HEK293 (cell line): Measurements from ENCODE around the gene RBCK1.

Experiments
- CTCF ChIA-PET: fragments of 350-600 bp; formaldehyde crosslinking; extraction: SDS; loops from one replicate; lab custom pipeline; 2021; ENCODE audit warnings: antibody characterized with exemption; lab: Yijun Ruan, JAX
- POLR2A ChIA-PET: fragments of 300-600 bp; formaldehyde crosslinking; extraction: SDS; loops from one replicate; lab custom pipeline; 2020; ENCODE audit warnings: antibody characterized with exemption, inconsistent platforms; lab: Yijun Ruan, JAX
- H3K27ac ChIP-seq: fragments of 200-500 bp; sonication (Bioruptor generic); 2 replicates; pipeline ENCODE4 v1.5.1; 2014; ENCODE audit warnings: low read depth, low read length, control low read depth, inconsistent platforms; ENCODE audit errors: extremely low read depth
- H3K36me3 ChIP-seq, 2 experiments: fragments of 200-500 bp in 1 of 2; sonication (Bioruptor generic) in 1 of 2; 1 replicate in 1 of 2; 2 replicates in 1 of 2; pipeline ENCODE4 v1.5.1; 2014 to 2017; ENCODE audit warnings: inconsistent platforms in 2 of 2, low read length in 2 of 2; ENCODE audit not compliant: control insufficient read depth in 2 of 2, insufficient read depth in 1 of 2
- H3K4me1 ChIP-seq: fragments of 200-500 bp; sonication (Bioruptor generic); 2 replicates; pipeline ENCODE4 v1.5.1; 2014; ENCODE audit warnings: mild to moderate bottlenecking, low read length, inconsistent platforms; ENCODE audit not compliant: control insufficient read depth, insufficient read depth
- H3K4me3 ChIP-seq: 2 replicates; pipeline ENCODE4 v1.5.1; 2011; ENCODE audit warnings: low read depth, mild to moderate bottlenecking, control low read depth, low read length, moderate library complexity
- H3K9me3 ChIP-seq: fragments of 200-500 bp; sonication (Bioruptor generic); 2 replicates; pipeline ENCODE4 v1.5.1; 2014; ENCODE audit warnings: low read depth, low read length, inconsistent platforms; ENCODE audit not compliant: control insufficient read depth, insufficient read depth
- GLIS1 ChIP-seq: fragments of 450-650 bp; formaldehyde crosslinking; IDR thresholded peaks from 2 replicates; pipeline ENCODE4 v1.5.1; 2016; ENCODE audit warnings: missing biosample characterization, missing genetic modification characterization
- GLIS2 ChIP-seq: fragments of 450-650 bp; formaldehyde crosslinking; IDR thresholded peaks from 2 replicates; pipeline ENCODE4 v1.5.1; 2016; ENCODE audit warnings: missing biosample characterization, missing genetic modification characterization
- IKZF3 ChIP-seq: fragments of 450-650 bp; IDR thresholded peaks from 2 replicates; pipeline ENCODE4 v1.5.0; 2018; ENCODE audit warnings: missing biosample characterization, mild to moderate bottlenecking, missing genetic modification characterization, moderate library complexity
- KLF1 ChIP-seq: fragments of 450-650 bp; formaldehyde crosslinking; IDR thresholded peaks from 2 replicates; pipeline ENCODE4 v1.5.1; 2016; ENCODE audit warnings: missing biosample characterization, missing genetic modification characterization
- MZF1 ChIP-seq: fragments of 450-650 bp; formaldehyde crosslinking; IDR thresholded peaks from 2 replicates; pipeline ENCODE4 v1.5.1; 2017; ENCODE audit warnings: missing biosample characterization, missing genetic modification characterization, borderline replicate concordance
- SETDB1 ChIP-seq: IDR thresholded peaks from one replicate; pipeline ENCODE4 v1.6.1; 2017; ENCODE audit warnings: mild to moderate bottlenecking, low read length, moderate library complexity, mixed read lengths; ENCODE audit not compliant: insufficient read length
- SP2 ChIP-seq: fragments of 450-650 bp; formaldehyde crosslinking; IDR thresholded peaks from 2 replicates; pipeline ENCODE4 v1.5.1; 2016; ENCODE audit warnings: missing biosample characterization, missing genetic modification characterization
- YY1 ChIP-seq: fragments of 450-650 bp; formaldehyde crosslinking; IDR thresholded peaks from 2 replicates; pipeline ENCODE4 v1.5.1; 2018; ENCODE audit warnings: missing biosample characterization, missing genetic modification characterization
- ZBTB8A ChIP-seq: fragments of 450-650 bp; formaldehyde crosslinking; IDR thresholded peaks from 2 replicates; pipeline ENCODE4 v1.5.1; 2016; ENCODE audit warnings: missing biosample characterization, missing genetic modification characterization
- ZNF140 ChIP-seq: fragments of 450-650 bp; formaldehyde crosslinking; IDR thresholded peaks from 2 replicates; pipeline ENCODE4 v1.5.1; 2016; ENCODE audit warnings: missing biosample characterization, missing genetic modification characterization
- ZNF404 ChIP-seq: fragments of 450-650 bp; formaldehyde crosslinking; IDR thresholded peaks from 2 replicates; pipeline ENCODE4 v1.5.1; 2017; ENCODE audit warnings: missing biosample characterization, missing genetic modification characterization
- ZNF433 ChIP-seq: fragments of 450-650 bp; formaldehyde crosslinking; IDR thresholded peaks from 2 replicates; pipeline ENCODE4 v1.5.1; 2016; ENCODE audit warnings: missing biosample characterization, missing genetic modification characterization, low read depth
- ZNF544 ChIP-seq: fragments of 450-650 bp; formaldehyde crosslinking; IDR thresholded peaks from 2 replicates; pipeline ENCODE4 v1.5.0; 2017; ENCODE audit warnings: missing biosample characterization, missing genetic modification characterization
- ZNF558 ChIP-seq: fragments of 450-650 bp; formaldehyde crosslinking; IDR thresholded peaks from 2 replicates; pipeline ENCODE4 v1.5.1; 2016; ENCODE audit warnings: missing biosample characterization, missing genetic modification characterization
- ZNF791 ChIP-seq: fragments of 450-650 bp; formaldehyde crosslinking; IDR thresholded peaks from 2 replicates; pipeline ENCODE4 v1.5.1; 2016; ENCODE audit warnings: missing biosample characterization, missing genetic modification characterization
- ZNF837 ChIP-seq: fragments of 450-650 bp; formaldehyde crosslinking; IDR thresholded peaks from 2 replicates; pipeline ENCODE4 v1.5.1; 2016; ENCODE audit warnings: missing biosample characterization, missing genetic modification characterization
- TF ChIP-seq, protein P1 (sequence below): fragments of 450-650 bp; formaldehyde crosslinking; IDR thresholded peaks from 2 replicates; pipeline ENCODE4 v1.5.1; 2016; ENCODE audit warnings: missing biosample characterization, missing genetic modification characterization
- TF ChIP-seq, protein P2 (sequence below): fragments of 450-650 bp; formaldehyde crosslinking; IDR thresholded peaks from 2 replicates; pipeline ENCODE4 v1.5.1; 2016; ENCODE audit warnings: missing biosample characterization, missing genetic modification characterization
- TF ChIP-seq, protein P3 (sequence below): fragments of 450-650 bp; formaldehyde crosslinking; IDR thresholded peaks from 2 replicates; pipeline ENCODE4 v1.5.1; 2017; ENCODE audit warnings: missing biosample characterization, missing genetic modification characterization
- TF ChIP-seq, protein P4 (sequence below): IDR thresholded peaks from 2 replicates; pipeline ENCODE4 v1.6.1; 2011; ENCODE audit warnings: mild to moderate bottlenecking, low read depth, low read length, borderline replicate concordance

The RBCK1 gene

DNA sequence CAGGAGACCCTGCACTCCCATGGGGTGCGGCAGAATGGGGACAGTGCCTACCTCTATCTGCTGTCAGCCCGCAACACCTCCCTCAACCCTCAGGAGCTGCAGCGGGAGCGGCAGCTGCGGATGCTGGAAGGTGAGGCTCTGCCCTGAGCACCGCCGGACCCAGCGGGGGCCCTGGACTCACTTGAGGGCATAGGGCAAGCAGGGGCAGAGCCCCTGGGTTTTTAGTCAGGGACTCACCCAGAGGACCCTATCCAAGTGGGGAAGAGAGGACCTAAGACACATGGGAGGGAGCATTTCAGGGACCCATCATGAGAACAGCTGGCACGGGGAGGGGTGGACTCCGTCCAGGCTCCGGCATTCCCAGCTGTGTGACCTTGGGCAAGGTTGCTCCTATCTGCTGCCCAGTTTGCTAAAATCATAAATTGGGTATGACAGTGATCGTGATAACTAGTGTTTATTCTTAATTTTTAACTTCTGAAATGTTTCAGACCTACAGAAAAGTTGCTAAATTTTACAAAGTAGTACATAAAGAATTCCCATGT lies 9.8 kb downstream of the RBCK1 start:
- H3K4me3 ChIP-seq: no peak overlapping the region
- ChIA-PET POLR2A (interaction anchor here (0.8 to 1.2 kb wide), 2 partner anchors 10 to 233 kb away, joined by 3 read pairs; no protein-coding TSS in a partner anchor), CTCF (no interaction called here)
- TF ChIP-seq, protein P1, sequence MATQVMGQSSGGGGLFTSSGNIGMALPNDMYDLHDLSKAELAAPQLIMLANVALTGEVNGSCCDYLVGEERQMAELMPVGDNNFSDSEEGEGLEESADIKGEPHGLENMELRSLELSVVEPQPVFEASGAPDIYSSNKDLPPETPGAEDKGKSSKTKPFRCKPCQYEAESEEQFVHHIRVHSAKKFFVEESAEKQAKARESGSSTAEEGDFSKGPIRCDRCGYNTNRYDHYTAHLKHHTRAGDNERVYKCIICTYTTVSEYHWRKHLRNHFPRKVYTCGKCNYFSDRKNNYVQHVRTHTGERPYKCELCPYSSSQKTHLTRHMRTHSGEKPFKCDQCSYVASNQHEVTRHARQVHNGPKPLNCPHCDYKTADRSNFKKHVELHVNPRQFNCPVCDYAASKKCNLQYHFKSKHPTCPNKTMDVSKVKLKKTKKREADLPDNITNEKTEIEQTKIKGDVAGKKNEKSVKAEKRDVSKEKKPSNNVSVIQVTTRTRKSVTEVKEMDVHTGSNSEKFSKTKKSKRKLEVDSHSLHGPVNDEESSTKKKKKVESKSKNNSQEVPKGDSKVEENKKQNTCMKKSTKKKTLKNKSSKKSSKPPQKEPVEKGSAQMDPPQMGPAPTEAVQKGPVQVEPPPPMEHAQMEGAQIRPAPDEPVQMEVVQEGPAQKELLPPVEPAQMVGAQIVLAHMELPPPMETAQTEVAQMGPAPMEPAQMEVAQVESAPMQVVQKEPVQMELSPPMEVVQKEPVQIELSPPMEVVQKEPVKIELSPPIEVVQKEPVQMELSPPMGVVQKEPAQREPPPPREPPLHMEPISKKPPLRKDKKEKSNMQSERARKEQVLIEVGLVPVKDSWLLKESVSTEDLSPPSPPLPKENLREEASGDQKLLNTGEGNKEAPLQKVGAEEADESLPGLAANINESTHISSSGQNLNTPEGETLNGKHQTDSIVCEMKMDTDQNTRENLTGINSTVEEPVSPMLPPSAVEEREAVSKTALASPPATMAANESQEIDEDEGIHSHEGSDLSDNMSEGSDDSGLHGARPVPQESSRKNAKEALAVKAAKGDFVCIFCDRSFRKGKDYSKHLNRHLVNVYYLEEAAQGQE (tag by site-specific recombination): no peak
- TF ChIP-seq ZNF404 (no peak), GLIS1 (tag by site-specific recombination) (no peak), KLF1 (tag by site-specific recombination) (no peak), ZNF558 (tag by site-specific recombination) (no peak), ZNF791 (tag by site-specific recombination) (no peak), IKZF3 (tag by site-specific recombination) (no peak), MZF1 (tag by site-specific recombination) (no peak), SP2 (tag by site-specific recombination) (no peak), ZNF544 (tag by site-specific recombination) (no peak), ZNF837 (tag by site-specific recombination) (no peak), ZNF140 (tag by site-specific recombination) (no peak), SETDB1 (no peak), YY1 (tag by site-specific recombination) (no peak), ZBTB8A (tag by site-specific recombination) (no peak)
- TF ChIP-seq, protein P2, sequence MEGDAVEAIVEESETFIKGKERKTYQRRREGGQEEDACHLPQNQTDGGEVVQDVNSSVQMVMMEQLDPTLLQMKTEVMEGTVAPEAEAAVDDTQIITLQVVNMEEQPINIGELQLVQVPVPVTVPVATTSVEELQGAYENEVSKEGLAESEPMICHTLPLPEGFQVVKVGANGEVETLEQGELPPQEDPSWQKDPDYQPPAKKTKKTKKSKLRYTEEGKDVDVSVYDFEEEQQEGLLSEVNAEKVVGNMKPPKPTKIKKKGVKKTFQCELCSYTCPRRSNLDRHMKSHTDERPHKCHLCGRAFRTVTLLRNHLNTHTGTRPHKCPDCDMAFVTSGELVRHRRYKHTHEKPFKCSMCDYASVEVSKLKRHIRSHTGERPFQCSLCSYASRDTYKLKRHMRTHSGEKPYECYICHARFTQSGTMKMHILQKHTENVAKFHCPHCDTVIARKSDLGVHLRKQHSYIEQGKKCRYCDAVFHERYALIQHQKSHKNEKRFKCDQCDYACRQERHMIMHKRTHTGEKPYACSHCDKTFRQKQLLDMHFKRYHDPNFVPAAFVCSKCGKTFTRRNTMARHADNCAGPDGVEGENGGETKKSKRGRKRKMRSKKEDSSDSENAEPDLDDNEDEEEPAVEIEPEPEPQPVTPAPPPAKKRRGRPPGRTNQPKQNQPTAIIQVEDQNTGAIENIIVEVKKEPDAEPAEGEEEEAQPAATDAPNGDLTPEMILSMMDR (tag by site-specific recombination): no peak
- TF ChIP-seq, protein P3, sequence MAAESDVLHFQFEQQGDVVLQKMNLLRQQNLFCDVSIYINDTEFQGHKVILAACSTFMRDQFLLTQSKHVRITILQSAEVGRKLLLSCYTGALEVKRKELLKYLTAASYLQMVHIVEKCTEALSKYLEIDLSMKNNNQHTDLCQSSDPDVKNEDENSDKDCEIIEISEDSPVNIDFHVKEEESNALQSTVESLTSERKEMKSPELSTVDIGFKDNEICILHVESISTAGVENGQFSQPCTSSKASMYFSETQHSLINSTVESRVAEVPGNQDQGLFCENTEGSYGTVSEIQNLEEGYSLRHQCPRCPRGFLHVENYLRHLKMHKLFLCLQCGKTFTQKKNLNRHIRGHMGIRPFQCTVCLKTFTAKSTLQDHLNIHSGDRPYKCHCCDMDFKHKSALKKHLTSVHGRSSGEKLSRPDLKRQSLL (tag by site-specific recombination): no peak
- no peak overlapping the region for H3K27ac ChIP-seq
- peaks cover 16 to 55% of the 10 kb centered on the region in 2 experiments; a peak in 2 of 3 replicates for H3K36me3 ChIP-seq
- H3K9me3 ChIP-seq: no peaks in the 10 kb centered on the region
- no peaks in the 10 kb centered on the region for H3K4me1 ChIP-seq

DNA sequence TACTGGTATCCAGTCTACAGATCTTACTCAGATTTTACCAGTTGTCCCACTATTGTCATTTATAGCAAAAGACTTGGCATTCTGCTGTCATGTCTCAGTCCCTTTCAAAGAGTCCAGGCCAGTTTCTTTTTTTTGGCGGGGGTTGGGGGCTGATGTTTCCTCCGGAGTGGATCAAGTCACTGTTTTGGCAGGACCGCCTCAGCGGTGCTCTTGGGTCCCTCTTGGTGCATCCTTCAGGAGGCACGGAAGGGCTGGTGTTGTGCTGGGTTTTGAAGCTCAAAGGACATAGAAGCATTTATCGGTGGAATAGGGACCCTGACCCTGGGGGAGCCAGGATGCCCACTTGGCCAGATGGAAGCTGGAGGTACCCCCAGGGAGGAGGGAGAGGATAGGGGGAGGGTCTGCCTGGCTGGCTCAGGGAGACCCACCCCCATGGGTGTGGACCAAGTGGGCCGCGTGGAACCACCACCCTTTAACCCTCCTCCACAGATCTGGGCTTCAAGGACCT lies 10.8 kb downstream of the RBCK1 start:
- TF ChIP-seq GLIS2: peak; percentile 39; the same call in 1 of the 2 replicates
- TF ChIP-seq ZNF433 (tag by site-specific recombination): no peak
- TF ChIP-seq, protein P4, sequence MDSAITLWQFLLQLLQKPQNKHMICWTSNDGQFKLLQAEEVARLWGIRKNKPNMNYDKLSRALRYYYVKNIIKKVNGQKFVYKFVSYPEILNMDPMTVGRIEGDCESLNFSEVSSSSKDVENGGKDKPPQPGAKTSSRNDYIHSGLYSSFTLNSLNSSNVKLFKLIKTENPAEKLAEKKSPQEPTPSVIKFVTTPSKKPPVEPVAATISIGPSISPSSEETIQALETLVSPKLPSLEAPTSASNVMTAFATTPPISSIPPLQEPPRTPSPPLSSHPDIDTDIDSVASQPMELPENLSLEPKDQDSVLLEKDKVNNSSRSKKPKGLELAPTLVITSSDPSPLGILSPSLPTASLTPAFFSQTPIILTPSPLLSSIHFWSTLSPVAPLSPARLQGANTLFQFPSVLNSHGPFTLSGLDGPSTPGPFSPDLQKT: no peak
- TF ChIP-seq, all 188 proteins: peak for 1
- Histone ChIP-seq H3K9me3 (no peaks in the 10 kb centered on the region), H3K4me3 (no peak overlapping the region), H3K36me3 (peaks cover 17 to 56% of the 10 kb centered on the region in 2 experiments; a peak in 2 of 3 replicates), H3K4me1 (no peaks in the 10 kb centered on the region), H3K27ac (no peak overlapping the region)
- ChIA-PET POLR2A (no interaction called here), CTCF (no interaction called here)
